Stimulated activated CD8-positive, alpha-beta memory T cell treated with anti-CD3 and anti-CD28 coated beads, Interleukin-2, amount 100 ng/mL, for 48 hours (primary cell): ENCODE measurements around the gene GOLGA8R.
"Not testable (repeated sequence)": the region's sequence is repeated elsewhere in the genome, so short reads cannot be mapped to it uniquely, and the experiment has no call there.

ENCODE experiments used
- DNase-seq, 2 donors: peaks; one replicate each; pipeline ENCODE4 v3.0.0-alpha.2; 2020; ENCODE audit warnings: low read depth in 2 of 2

Gene GOLGA8R, protein sequence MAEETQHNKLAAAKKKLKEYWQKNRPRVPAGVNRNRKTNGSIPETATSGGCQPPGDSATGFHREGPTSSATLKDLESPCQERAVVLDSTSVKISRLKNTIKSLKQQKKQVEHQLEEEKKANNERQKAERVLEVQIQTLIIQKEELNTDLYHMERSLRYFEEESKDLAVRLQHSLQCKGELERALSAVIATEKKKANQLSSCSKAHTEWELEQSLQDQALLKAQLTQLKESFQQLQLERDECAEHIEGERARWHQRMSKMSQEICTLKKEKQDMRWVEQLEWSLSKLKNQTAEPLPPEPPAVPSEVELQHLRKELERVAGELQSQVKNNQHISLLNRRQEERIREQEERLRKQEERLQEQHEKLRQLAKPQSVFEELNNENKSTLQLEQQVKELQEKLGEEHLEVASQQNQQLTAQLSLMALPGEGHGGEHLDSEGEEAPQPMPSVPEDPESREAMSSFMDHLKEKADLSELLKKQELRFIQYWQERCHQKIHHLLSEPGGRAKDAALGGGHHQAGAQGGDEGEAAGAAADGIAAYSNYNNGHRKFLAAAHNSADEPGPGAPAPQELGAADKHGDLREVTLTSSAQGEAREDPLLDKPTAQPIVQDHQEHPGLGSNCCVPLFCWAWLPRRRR

DNA sequence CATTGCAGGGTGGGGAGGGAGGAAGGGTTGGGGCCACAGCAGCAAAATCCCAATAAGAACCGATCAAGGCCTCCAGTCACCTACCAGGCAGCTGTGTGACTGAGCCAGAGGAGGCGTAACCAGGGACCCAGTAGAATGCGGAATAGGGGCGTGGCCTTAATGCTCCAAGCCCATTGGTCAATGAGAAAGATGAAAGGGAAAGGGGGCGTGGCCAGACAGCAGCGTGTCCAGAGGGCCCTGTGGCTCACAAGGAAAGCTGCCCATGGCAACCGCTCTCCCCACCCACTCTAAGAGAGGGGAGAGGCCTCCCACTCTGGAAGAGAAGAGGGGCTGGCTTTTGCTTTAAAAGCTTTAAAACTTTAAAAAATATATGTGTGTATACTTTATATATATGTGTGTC is at the start of gene GOLGA8R:
TSS of gene GOLGA8R (minus strand) at position 101 of the 400 bp plus-strand sequence. CDS start at position 3, 98 bp downstream.
- DNase-seq = not testable (repeated sequence)

DNA sequence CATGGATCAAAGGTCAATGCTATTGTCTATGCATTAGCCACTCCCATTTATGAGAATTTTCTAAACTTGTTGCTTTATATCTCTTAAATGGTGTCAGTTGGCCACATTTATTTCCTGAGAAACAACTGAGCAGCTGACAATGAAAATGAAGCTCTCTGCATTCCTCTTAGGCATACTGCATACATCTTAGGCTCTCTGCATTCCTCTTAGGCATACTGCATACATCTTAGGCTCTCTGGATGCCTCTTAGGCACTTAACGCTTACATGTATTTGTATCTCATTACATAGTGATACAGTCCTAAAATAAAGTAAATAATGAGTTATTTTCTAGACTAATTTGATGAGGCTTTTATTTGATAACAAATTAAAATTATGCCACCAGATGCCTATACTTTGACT is 49.8 kb upstream of the GOLGA8R start:
- DNase-seq = not testable (repeated sequence)

DNA sequence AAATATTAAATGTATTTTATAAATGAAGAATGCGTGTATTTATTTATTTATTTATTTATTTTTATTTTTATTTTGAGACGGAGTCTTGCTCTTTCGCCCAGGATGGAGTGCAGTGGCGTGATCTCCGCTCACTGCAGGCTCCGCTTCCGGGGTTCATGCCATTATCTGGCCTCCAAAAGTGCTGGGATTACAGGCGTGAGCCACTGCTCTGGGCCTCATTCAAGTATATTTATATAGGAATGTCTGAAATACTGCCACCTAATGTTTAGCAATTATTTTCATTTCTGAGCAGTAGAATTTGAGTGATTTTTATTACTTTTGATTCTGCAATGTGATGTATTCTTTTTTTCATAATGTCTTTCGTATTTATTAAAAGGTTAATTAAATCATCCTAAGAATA is 48.1 kb upstream of the GOLGA8R start:
- DNase-seq = not testable (repeated sequence)

DNA sequence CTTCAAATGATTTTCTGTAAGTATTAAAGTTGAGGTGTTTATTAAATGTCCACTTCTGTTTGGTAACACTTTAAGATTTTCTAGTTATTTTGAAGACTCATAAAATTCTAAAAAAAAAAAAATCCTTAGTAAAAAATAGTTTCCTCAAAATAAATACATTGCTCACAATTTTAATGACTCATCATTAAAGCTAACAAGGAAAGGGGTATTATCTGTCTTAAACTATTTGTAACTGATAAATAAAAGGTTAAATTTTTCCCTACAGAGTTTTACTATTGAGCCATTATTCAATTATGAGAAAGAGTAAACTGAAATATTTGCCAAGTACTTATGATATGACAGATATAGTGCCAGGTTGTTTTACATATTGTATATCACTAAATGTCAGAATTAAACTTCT is 38.6 kb upstream of the GOLGA8R start:
- not testable (repeated sequence) for DNase-seq

DNA sequence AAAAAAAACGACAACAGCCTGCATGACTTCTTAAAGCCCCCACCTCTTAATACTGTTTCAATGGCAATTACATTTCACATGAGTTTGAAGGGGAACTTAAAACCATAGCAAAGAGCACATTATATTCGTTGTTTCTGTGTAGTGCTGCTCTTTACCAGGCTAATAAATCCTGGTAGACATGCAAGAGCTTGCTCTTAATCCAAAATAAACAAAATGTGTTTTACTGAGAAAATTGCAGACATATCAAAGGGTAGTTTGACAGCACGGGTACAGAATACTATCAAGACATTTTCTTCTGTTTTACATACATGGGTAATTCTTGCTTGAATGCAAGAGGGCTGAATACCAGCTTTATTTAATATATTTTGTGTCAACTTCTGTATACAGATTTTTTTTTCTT is 24.3 kb upstream of the GOLGA8R start:
- not testable (repeated sequence) for DNase-seq

DNA sequence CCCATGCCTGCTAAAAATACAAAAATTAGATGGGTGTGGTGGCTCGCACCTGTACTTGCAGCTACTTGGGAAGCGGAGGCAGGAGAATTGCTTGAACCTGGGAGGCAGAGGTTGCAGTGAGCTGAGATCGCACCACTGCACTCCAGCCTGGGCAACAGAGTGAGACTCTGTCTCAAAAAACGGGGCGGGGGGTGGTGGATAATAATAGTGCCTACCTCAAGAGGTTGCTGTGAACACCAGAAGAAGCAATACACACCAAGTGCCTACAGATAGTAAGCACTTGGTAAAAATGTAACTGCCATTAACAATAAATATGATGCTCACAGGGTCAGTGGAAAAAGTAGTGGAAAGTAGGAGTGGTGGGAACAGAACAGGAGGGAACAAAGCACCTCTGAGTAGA is 21.8 kb upstream of the GOLGA8R start:
- DNase-seq = not testable (repeated sequence)

DNA sequence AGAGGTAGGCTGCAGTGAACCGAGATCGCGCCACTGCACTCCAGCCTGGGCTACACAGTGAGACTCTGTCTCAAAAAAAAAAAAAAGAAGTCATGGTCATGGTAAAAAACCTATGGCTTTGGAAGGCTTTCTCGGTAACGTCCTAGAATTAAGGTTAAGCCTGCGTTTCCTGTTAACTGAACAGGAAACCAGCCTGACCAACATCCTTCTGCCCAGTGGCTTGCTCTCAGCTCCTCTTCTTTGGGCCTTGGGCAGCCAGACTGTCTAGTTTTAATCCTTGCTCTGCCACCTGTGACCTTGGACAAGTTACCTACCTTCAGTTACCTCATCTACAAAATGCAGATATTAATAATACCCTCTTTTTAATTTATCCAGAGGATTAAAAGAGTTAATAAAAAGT is 6.7 kb upstream of the GOLGA8R start:
- not testable (repeated sequence) for DNase-seq

DNA sequence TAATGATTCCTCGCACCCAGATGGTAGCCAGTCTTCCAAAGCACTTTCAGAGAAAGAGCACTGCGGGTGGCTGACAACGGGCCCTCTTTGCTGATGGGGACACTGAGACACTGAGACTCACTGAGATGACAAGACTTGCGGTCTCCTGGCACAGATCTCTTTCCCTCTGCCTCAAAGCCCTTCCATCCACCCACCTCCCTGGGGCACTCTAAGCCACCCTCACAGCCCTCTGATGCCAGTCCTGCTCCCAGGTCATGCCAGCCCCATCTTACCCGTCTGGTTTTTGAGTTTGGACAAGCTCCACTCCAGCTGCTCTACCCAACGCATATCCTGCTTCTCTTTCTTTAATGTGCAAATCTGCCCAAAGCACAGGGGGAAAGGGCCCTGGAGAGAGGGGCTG is 6.4 kb downstream of the GOLGA8R start:
- DNase-seq = not testable (repeated sequence)

DNA sequence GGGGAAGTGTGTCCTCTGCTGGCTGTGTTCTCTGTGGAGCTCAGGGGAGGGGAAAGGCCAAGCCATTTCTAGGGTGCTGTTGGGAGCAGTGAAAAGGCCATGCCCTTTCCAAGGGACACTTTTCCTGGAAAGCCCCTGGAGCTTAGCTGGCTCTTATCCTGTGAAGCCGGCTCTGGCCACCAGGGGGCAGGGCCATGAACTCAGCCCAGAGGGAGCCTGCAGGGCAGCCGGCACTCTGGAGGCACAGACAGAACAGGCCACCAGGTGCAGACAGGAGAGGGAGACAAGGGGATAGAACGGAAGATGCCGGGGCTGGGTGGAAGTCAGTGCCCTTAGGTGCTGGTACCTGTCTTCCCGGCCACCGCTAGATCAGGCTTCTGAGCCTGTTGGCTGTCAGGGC is 15.1 kb downstream of the GOLGA8R start:
- peak; percentile 47 to 56 for DNase-seq

DNA sequence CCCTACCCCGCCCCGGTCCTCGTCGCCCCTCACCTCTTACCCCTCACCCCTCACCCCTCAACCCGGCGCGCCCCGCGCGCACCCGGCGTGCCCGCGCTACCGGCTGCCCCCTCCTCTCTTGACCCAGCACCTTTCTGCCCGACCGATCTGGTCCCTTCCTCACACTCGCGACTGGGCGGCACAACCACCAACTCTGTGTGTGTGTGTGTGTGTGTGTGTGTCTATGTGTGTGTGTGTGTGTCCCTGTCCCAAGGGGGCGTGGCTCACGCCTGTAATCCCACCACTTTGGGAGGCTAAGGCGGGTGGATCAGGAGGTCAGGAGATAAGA is 20.4 kb downstream of the GOLGA8R start:
- not testable (repeated sequence) for DNase-seq

DNA sequence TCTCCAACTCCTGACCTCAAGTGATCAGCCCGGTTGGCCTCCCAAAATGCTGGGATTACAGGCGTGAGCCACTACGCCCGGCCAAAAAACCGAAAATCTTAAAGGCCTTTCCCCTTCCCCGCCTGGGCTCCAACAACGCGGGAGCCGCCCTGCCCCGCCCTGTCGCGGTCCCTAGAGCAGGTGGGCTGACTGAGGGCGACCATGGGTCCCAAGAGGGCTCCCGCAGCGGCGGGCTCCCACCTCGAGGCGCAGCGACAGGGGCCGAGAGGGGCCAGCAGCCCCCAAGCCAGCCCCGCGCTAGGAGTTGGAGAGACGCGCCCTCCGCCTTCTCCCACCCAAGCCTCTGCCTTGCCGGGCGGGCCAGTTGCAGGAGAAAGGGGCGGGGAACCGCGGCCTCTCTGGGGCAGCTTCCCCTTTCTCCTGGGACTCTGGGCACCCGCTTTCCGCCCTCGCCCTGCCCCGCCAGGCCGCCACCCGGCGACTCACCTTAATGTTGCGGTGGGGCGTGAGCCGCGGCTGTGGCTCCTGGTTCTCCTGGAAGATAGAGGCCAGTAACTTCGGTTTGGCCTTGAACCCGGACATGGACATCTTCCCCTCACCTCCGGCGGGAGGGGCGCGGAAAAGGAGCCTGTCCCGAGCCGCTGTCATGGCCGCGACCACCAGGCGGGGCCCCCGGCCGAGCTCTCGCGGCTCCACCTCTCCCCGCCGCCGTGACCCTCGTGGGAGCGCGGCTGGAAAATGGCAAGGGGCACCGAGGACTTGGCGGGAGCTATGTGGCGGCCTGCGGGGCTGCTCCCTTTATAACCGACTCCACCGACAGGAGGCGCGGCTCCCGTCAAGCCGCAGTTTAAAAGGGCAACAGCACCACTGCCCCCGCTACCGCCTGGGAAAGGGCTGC is 21.0 kb downstream of the GOLGA8R start, which contains the start of gene CHRFAM7A:
TSS of gene CHRFAM7A (minus strand) at position 775 of the 898 bp plus-strand sequence. CDS start 10,189 bp downstream, outside the sequence.
- not testable (repeated sequence) for DNase-seq

DNA sequence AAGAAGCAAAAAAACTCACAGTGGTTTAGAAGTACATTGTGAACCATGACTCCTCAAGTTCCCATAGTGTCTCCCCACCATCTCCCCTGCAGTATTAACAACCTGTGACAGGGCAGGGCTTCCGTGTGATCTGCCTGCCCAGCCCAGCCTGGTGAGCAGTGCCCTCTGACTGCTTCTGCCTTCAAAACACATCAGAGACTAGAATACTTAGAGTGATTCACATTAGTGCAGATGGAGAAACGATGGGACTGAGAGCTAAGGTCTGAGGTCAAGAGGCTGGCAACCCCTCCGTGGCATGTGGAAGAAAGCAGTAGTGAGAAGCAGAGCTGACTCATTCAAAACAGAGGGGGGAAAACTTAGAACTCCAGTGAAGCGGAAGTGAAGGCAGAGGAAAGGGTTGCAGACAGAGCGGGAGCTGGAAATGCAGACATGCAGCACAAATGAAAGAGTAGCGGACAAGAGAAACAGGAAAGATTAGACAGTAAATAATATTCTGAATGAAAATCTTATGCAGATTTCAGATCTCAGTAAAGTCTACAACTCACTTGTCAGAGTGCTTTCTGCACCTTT is 27.7 kb downstream of the GOLGA8R start:
- DNase-seq = not testable (repeated sequence)

DNA sequence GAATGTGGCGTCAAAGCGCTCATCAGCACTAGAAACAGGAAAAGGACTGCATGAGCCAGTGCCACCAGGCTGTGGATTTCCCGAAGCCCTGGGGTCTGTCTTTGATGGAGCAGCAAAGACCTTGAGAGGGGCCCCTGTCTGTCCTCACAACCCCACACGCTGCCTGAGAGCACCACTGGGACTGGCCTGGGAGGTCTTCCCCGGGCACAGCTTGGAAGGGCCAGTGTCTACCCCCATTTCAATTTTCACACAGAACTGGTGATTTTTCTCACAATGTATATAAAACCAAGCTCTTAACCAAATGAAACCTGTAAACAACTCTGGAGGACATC is 37.0 kb downstream of the GOLGA8R start:
- DNase-seq = not testable (repeated sequence)

DNA sequence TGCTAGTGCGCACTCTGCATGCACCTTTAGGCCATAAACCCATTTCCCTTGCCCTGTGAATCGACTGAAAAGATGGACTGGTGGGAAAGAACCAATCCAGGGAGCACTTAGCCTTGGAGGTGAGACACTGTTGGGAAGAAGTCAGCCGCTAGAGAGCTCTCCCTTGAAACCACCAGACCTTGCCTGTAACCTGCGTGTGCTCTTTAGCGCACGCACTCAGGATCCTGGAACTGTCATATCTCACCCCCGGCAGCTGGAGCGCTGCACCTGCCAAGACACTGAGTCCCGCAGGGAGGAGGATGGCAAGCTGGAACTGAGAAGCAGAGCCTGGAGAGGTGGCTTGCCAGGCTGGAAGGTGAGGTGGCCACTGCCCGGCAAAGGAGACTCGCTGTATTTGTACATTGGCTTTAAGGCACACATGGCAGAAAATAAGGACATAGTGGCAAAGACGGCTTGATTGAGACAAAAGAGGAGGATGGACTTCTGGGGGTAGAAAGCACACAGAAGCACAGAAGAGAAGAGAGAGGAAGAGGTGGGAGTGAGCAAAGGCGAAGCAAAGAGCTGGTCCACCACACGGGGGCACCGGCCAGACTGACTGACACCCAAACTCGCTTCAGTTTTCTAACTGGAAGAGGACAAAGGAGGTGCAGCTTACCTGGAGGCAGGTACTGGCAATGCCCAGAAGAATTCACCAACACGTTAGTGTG is 37.5 kb downstream of the GOLGA8R start:
- not testable (repeated sequence) for DNase-seq

DNA sequence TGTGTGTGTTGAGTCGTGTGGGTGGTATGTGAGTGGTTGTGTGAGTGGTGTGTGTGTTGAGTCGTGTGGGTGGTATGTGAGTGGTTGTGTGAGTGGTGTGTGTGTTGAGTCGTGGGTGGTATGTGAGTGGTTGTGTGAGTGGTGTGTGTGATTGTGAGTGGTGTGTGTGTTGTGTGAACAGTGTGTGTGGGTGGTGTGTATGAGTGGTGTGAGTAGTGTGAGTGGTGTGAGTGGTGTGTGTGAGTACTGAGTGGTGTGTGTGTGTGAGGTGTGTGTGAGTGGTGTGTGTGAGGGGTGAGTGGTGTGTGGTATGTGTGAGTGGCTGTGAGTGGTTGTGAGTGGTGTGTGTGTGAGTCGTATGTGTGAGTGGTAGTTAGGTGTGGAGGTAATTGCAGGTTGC is 38.2 kb downstream of the GOLGA8R start:
- DNase-seq = not testable (repeated sequence)

DNA sequence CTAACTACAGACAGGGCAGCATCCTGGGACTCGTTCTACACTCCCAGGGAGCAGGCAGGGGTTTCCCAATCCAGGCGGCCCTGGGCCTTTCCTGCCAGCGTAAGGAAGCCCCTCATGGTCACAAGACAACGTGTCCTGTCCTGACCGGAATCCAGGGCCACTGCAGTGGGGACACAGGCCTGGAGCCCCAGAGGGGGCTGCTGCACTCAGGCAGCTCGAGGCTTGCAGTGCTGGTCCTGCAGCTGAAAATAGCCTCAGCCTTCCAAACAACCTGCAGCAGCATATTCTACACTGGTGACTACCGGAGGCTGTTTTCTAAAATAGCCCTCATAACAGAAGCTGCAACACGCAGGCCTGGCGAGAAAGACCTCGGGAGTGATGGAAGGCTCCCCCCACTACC is 39.2 kb downstream of the GOLGA8R start:
- not testable (repeated sequence) for DNase-seq

DNA sequence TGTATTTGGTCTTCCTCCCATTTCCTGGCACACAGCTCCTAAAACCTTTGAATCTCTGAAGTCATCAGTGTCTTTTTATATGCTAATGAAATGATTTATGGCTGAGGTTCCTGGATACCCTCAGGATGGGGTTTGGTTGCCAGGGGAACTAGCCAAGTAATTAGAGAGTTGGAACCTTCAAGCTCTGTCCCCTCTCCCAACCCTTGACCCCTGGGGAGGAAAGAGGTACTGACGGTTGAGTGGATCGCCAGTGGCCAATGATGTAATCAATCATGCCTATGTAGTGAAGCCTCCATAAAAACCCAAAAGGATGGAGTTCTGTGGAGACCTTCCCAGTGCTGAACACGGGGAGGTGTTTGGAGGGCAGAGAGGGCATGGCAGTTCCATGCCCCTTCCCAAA is 45.8 kb downstream of the GOLGA8R start:
- DNase-seq = not testable (repeated sequence)

DNA sequence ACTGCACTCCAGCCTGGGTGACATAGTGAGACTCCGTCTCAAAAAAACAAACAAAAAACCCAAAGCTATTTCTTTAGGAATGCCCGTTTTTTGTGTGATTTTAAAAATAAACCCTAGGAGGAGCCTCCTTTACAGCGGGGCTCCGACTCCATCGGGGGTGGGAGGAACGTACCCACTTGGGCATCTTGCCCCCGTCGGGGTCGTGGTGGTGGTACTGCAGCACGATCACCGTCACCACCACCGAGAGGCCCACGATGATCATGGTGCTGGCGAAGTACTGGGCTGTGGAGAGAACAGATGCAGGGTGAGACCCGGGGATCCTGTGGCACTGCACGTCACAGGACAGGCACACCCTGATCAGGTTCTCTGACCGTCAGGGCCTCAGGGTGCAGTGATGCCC is 46.8 kb downstream of the GOLGA8R start:
- DNase-seq = not testable (repeated sequence)

DNA sequence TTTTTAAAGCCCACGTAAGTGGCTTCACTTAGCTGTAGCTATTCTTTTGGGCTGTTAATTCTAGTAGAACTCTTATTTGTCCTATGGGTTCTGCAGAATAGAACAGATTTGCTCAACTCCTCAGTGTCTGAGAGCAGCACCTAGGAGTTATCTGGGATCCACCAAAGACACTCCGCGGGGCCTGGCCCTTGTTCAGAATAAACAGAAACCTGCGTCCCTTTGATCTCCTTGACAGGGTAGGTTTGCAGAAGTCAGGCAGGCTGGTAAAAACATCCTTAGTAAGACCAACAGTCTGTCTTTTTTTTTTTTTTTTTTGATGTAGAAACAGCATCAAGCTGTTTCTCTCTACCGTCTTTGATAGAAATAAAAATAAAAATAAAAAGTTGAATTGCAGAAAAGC is 52.7 kb downstream of the GOLGA8R start:
- DNase-seq = not testable (repeated sequence)

DNA sequence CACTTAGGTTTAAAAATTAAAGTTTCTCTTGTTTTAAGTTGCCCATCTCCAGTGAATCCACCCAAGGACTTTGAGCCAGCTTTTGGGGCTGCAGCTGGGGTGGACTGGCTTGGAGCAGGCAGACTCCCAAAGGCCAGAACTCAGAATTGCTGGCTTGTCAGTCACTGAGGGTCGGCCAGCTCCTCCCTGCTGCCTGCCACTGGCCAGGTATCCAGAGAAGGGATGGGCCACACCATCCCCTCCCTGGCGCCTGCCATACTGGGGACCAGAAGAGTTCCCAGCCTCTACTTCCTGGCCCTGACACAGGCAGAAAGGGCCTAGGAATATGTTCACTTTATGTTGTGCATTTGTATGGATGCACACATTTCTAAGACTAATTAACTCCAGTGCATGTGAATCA is 53.1 kb downstream of the GOLGA8R start:
- DNase-seq = not testable (repeated sequence)

DNA sequence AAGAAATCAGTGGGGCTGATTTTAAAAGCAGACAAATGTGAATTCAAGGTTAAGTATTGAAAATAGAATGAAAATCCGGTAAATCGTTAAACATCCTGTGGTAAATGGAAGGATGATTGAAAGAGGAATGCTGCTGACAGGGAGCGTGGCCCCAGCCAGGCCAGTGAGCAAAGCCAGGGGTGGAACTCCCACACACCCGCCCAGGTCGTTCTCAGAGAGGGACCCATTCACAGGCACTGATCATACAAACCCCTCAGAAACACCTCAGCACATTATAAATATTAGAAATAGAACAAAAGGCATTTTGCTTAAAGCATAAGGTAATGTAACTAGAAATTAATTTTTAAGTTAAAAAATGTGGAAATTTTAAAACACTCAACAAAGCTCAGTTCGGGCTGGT is 59.0 kb downstream of the GOLGA8R start:
- not testable (repeated sequence) for DNase-seq
